WTC11 (cell line): ENCODE data around the gene SPNS3. TPM values are rescaled to one million over a fixed set of nuclear protein-coding genes. Genes with fewer than 3 reads are reported as not detected.

Experiments
- ATAC-seq: fragments of 200-7000 bp; cut with Tn5 transposase; 2 replicates; pipeline ENCODE4 v1.10.0; 2021; ENCODE audit warnings: mild to moderate bottlenecking, moderate library complexity
- CTCF ChIA-PET: fragments of 300-600 bp; sonication (Branson Sonifier 250); formaldehyde crosslinking; loops from one replicate; lab custom pipeline; 2021; ENCODE audit warnings: antibody characterized with exemption; lab: Charles Lee
- POLR2A ChIA-PET: fragments of 350-600 bp; sonication (Branson Sonifier 250); formaldehyde crosslinking; loops from one replicate; lab custom pipeline; 2021; ENCODE audit warnings: antibody characterized with exemption; lab: Charles Lee
- DNase-seq: peaks from one replicate; pipeline ENCODE4 v3.0.0; 2021; ENCODE audit warnings: low spot score
- H3K27ac Mint-ChIP-seq: 2 replicates; pipeline ENCODE4 v1.8.0; 2021; ENCODE audit warnings: mixed read lengths
- H3K27me3 Mint-ChIP-seq: 2 replicates; pipeline ENCODE4 v1.8.0; 2021; ENCODE audit warnings: low read depth, mild to moderate bottlenecking, moderate library complexity, mixed read lengths
- H3K36me3 Mint-ChIP-seq: 2 replicates; pipeline ENCODE4 v1.8.0; 2021; ENCODE audit warnings: mixed read lengths
- H3K4me1 Mint-ChIP-seq: 2 replicates; pipeline ENCODE4 v1.8.0; 2022; ENCODE audit warnings: mixed read lengths
- H3K4me3 Mint-ChIP-seq: 2 replicates; pipeline ENCODE4 v1.8.0; 2021; ENCODE audit warnings: mild to moderate bottlenecking, moderate library complexity, mixed read lengths
- H3K9me3 Mint-ChIP-seq: 2 replicates; pipeline ENCODE4 v1.8.0; 2021; ENCODE audit warnings: mixed read lengths
- ATF1 ChIP-seq: sonication (generic); formaldehyde crosslinking; IDR thresholded peaks from 2 replicates; pipeline ENCODE4 v1.8.1; 2023; ENCODE audit warnings: mild to moderate bottlenecking, moderate library complexity, missing genetic modification reagents
- CREB1 ChIP-seq: sonication (generic); formaldehyde crosslinking; IDR thresholded peaks from 2 replicates; pipeline ENCODE4 v1.8.0; 2023; ENCODE audit warnings: mild to moderate bottlenecking, missing genetic modification reagents
- CREM ChIP-seq: sonication (generic); formaldehyde crosslinking; IDR thresholded peaks from 2 replicates; pipeline ENCODE4 v1.8.1; 2022; ENCODE audit warnings: mild to moderate bottlenecking, missing genetic modification reagents, moderate library complexity
- EMX1 ChIP-seq: fragments of 250-450 bp; sonication (Bioruptor Pico); IDR thresholded peaks from 2 replicates; pipeline ENCODE4 v1.8.0; 2021; ENCODE audit warnings: mild to moderate bottlenecking
- MYBL2 ChIP-seq: sonication (generic); formaldehyde crosslinking; IDR thresholded peaks from 2 replicates; pipeline ENCODE4 v1.8.1; 2023; ENCODE audit warnings: mild to moderate bottlenecking, moderate library complexity, missing genetic modification reagents
- NFATC4 ChIP-seq: fragments of 250-450 bp; sonication (Bioruptor Pico); IDR thresholded peaks from 2 replicates; pipeline ENCODE4 v1.9.0; 2021; ENCODE audit warnings: mild to moderate bottlenecking
- NFE2L1 ChIP-seq: sonication (generic); formaldehyde crosslinking; IDR thresholded peaks from 2 replicates; pipeline ENCODE4 v1.8.1; 2023; ENCODE audit warnings: missing genetic modification reagents
- NFYB ChIP-seq: sonication (generic); formaldehyde crosslinking; conservative IDR thresholded peaks from 2 replicates; pipeline ENCODE4 v1.8.0; 2022; ENCODE audit warnings: low read depth, missing genetic modification reagents
- PRRX2 ChIP-seq: fragments of 250-450 bp; sonication (Bioruptor Pico); IDR thresholded peaks from 2 replicates; pipeline ENCODE4 v1.8.0; 2021; ENCODE audit warnings: mild to moderate bottlenecking
- RORB ChIP-seq: fragments of 250-450 bp; sonication (Bioruptor Pico); IDR thresholded peaks from 2 replicates; pipeline ENCODE4 v1.9.0; 2021; ENCODE audit warnings: mild to moderate bottlenecking
- SMAD3 ChIP-seq: sonication (generic); formaldehyde crosslinking; IDR thresholded peaks from 2 replicates; pipeline ENCODE4 v1.8.0; 2022; ENCODE audit warnings: missing genetic modification reagents, mild to moderate bottlenecking, borderline replicate concordance
- TP53 ChIP-seq: sonication (generic); formaldehyde crosslinking; IDR thresholded peaks from 2 replicates; pipeline ENCODE4 v1.8.1; 2023; ENCODE audit warnings: mild to moderate bottlenecking, missing genetic modification reagents
- USF2 ChIP-seq: sonication (generic); formaldehyde crosslinking; IDR thresholded peaks from 2 replicates; pipeline ENCODE4 v1.8.1; 2023; ENCODE audit warnings: mild to moderate bottlenecking, missing genetic modification reagents, moderate library complexity
- ZNF138 ChIP-seq: sonication (generic); formaldehyde crosslinking; conservative IDR thresholded peaks from 2 replicates; pipeline ENCODE4 v1.8.1; 2022; ENCODE audit warnings: mild to moderate bottlenecking, moderate library complexity, missing genetic modification reagents
- ZNF219 ChIP-seq: sonication (generic); formaldehyde crosslinking; IDR thresholded peaks from 2 replicates; pipeline ENCODE4 v1.8.0; 2023; ENCODE audit warnings: missing genetic modification reagents, mild to moderate bottlenecking, borderline replicate concordance
- ZNF512 ChIP-seq: sonication (generic); formaldehyde crosslinking; IDR thresholded peaks from 2 replicates; pipeline ENCODE4 v1.8.1; 2022; ENCODE audit warnings: missing genetic modification reagents, borderline replicate concordance
- total RNA-seq: library from RNA; stranded (reverse); gene quantifications from 3 replicates; pipeline ENCODE4 v1.2.3, GENCODE V29; 2021
- TF ChIP-seq, protein P1 (sequence below): fragments of 250-450 bp; sonication (Bioruptor Pico); conservative IDR thresholded peaks from 2 replicates; pipeline ENCODE4 v1.9.0; 2021; ENCODE audit warnings: mild to moderate bottlenecking
- TF ChIP-seq, protein P2 (sequence below): sonication (generic); formaldehyde crosslinking; IDR thresholded peaks from 2 replicates; pipeline ENCODE4 v1.8.1; 2023; ENCODE audit warnings: mild to moderate bottlenecking, missing genetic modification reagents
- TF ChIP-seq, protein P3 (sequence below): sonication (generic); formaldehyde crosslinking; IDR thresholded peaks from 2 replicates; pipeline ENCODE4 v1.8.0; 2022; ENCODE audit warnings: mild to moderate bottlenecking, missing genetic modification reagents
- TF ChIP-seq, protein P4 (sequence below): fragments of 250-450 bp; sonication (Bioruptor Pico); IDR thresholded peaks from 2 replicates; pipeline ENCODE4 v1.9.0; 2021; ENCODE audit warnings: mild to moderate bottlenecking

SPNS3 gene
- total RNA-seq, 1 experiment from 2014 or later: not detected

DNA sequence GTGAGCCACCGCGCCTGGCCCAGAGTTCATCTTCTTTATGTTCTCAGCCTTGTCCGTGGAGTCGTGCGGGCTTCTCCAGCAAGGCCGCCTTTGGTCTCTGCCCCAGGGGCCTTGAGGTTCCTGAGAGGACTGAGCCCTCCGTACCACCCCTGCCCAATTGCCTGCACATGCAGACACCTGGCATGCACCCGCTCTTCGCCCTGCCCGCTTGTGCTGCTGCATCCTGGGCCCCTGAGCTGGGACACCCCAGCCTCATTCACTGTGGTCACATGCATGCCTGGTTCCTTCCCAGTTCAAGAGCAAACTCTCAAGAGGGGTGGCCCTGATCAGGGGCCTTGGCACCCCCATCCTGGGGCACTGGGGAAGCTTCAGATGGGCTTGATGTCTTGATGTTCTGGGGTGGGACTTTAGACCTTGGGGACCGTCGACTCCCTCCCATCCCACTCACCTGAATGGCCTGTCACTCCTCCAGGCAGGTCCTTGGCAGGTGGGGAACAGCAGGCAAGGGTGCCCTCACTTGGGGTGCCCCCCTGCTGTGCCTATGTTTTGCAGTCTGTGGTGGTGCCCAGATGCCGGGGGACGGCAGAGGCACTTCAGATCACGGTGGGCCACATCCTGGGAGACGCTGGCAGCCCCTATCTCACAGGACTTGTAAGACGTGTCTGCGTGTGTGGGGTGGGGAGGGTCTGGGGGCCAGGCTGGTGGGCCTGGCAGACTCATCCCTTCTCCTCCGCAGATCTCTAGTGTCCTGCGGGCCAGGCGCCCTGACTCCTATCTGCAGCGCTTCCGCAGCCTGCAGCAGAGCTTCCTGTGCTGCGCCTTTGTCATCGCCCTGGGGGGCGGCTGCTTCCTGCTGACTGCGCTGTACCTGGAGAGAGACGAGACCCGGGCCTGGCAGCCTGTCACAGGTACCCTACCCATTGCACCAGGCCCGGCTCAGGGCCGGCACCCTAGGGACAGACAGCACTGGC lies 52.2 kb downstream of the SPNS3 start:
- Mint-ChIP-seq H3K27me3 (no peaks in the 10 kb centered on the region), H3K36me3 (no peaks in the 10 kb centered on the region), H3K27ac (no peak overlapping the region), H3K9me3 (no peaks in the 10 kb centered on the region), H3K4me1 (peaks cover 4% of the 10 kb centered on the region), H3K4me3 (no peak overlapping the region)
- TF ChIP-seq TP53 (CRISPR knock-in tag): no peak
- TF ChIP-seq SMAD3 (CRISPR knock-in tag): no peak
- CTCF ChIA-PET: no interaction called here
- POLR2A ChIA-PET: interaction anchor here (0.6 kb wide), 1 partner anchor 179 kb away, joined by 4 read pairs; no protein-coding TSS in a partner anchor
- no peak for DNase-seq
- ATAC-seq: no peak

- no peak for ATAC-seq
- ChIA-PET CTCF (no interaction called here), POLR2A (no interaction called here)
- no peaks in the 10 kb centered on the region for H3K36me3 Mint-ChIP-seq
- no peak overlapping the region for H3K4me3 Mint-ChIP-seq
- no peak overlapping the region for H3K27ac Mint-ChIP-seq
- no peaks in the 10 kb centered on the region for H3K9me3 Mint-ChIP-seq
- no peaks in the 10 kb centered on the region for H3K4me1 Mint-ChIP-seq
- TF ChIP-seq NFYB (no peak), SMAD3 (CRISPR knock-in tag) (no peak), CREB1 (CRISPR knock-in tag) (no peak)
- TF ChIP-seq, protein P1, sequence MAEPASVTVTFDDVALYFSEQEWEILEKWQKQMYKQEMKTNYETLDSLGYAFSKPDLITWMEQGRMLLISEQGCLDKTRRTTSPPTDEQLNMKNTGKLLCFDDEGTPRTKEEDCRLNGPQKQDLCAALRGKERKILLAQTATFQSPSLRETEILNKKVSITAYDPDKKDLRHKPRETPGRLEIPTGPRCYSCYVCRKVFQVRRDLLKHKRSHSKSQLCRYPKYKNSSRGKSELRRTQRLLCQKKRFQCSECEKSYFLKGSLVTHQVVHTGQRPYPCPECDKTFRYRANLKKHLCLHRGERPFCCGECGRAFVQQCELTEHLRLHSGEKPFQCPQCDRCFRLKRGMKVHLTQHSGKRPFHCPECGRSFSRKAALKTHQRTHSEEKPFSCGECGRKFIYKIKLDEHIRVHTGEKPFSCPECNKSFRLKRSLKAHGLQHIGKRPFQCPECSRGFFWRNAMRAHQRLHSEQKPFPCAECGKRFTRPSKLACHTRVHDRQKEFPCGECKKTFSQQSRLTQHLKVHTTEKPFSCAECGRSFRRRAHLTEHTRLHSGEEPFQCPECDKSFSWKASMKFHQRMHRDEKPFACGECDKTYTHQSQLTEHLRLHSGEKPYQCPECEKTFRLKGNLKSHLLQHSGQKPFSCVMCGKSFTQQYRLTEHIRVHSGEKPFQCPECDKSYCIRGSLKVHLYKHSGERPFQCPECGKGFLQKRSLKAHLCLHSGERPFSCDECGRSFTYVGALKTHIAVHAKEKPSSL: no peak
- TF ChIP-seq, all 79 proteins: peak for 0
- H3K27me3 Mint-ChIP-seq: no peaks in the 10 kb centered on the region
- DNase-seq: no peak
Measured at GRCh38 chr17:4487296-4487695, 53.6 kb downstream of the SPNS3 start.

DNA sequence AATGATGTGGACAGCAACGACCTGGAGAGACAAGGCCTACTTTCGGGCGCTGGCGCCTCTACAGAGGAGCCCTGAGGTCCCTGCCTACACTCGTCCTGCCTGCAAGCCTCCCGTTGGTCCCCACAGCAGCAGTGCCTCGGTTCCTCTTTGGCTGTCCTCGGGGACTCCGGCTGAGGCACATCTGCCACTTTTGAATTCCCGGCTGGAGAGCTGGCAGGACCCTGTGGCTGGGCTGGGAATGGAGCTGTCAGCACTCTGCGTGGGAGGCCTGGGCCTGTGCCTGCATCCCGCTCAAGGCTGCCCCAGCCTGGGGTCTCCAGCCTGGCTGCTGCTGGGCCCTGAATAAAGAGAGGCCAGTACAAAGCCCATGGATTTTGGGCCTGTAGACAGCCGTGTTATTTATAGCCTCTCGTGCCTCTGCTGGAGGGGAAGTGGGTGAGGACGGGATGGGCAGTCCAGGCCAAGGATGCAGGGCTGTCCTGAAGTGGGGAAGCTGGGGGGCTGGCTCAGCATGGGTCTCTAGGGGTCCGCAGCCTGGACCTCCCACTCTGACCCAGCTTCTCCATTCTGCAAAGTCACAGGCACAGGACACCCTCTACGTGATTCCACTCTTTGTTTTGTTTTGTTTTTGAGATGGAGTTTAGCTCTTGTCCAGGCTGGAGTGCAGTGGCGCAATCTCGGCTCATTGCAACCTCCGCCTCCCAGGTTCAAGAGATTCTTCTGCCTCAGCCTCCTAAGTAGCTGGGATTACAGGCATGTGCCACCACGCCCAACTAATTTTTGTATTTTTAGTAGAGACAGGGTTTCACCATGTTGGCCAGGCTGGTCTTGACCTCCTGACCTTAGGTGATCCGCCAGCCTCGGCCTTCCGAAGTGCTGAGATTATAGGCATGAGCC lies 54.3 kb downstream of the SPNS3 start:
- no peaks in the 10 kb centered on the region for H3K27me3 Mint-ChIP-seq
- DNase-seq (no peak), ATAC-seq (no peak; the same call in 1 of the 2 replicates)
- POLR2A ChIA-PET: no interaction called here
- CTCF ChIA-PET: no interaction called here
- H3K4me3 Mint-ChIP-seq: no peak overlapping the region
- no peak overlapping the region for H3K27ac Mint-ChIP-seq
- H3K36me3 Mint-ChIP-seq: no peaks in the 10 kb centered on the region
- H3K4me1 Mint-ChIP-seq: peaks cover 7% of the 10 kb centered on the region
- no peaks in the 10 kb centered on the region for H3K9me3 Mint-ChIP-seq
- TF ChIP-seq RORB (CRISPR knock-in tag) (no peak), NFATC4 (CRISPR knock-in tag) (no peak), EMX1 (CRISPR knock-in tag) (no peak), CREM (CRISPR knock-in tag) (no peak), ZNF138 (no peak), ZNF512 (CRISPR knock-in tag) (no peak), ZNF219 (CRISPR knock-in tag) (no peak), PRRX2 (CRISPR knock-in tag) (no peak), USF2 (CRISPR knock-in tag) (no peak), NFE2L1 (CRISPR knock-in tag) (no peak), ATF1 (CRISPR knock-in tag) (no peak), MYBL2 (CRISPR knock-in tag) (no peak)
- TF ChIP-seq, protein P2, sequence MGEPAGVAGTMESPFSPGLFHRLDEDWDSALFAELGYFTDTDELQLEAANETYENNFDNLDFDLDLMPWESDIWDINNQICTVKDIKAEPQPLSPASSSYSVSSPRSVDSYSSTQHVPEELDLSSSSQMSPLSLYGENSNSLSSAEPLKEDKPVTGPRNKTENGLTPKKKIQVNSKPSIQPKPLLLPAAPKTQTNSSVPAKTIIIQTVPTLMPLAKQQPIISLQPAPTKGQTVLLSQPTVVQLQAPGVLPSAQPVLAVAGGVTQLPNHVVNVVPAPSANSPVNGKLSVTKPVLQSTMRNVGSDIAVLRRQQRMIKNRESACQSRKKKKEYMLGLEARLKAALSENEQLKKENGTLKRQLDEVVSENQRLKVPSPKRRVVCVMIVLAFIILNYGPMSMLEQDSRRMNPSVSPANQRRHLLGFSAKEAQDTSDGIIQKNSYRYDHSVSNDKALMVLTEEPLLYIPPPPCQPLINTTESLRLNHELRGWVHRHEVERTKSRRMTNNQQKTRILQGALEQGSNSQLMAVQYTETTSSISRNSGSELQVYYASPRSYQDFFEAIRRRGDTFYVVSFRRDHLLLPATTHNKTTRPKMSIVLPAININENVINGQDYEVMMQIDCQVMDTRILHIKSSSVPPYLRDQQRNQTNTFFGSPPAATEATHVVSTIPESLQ (CRISPR knock-in tag): no peak
- TF ChIP-seq, protein P3, sequence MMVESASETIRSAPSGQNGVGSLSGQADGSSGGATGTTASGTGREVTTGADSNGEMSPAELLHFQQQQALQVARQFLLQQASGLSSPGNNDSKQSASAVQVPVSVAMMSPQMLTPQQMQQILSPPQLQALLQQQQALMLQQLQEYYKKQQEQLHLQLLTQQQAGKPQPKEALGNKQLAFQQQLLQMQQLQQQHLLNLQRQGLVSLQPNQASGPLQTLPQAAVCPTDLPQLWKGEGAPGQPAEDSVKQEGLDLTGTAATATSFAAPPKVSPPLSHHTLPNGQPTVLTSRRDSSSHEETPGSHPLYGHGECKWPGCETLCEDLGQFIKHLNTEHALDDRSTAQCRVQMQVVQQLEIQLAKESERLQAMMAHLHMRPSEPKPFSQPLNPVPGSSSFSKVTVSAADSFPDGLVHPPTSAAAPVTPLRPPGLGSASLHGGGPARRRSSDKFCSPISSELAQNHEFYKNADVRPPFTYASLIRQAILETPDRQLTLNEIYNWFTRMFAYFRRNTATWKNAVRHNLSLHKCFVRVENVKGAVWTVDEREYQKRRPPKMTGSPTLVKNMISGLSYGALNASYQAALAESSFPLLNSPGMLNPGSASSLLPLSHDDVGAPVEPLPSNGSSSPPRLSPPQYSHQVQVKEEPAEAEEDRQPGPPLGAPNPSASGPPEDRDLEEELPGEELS: no peak
- TF ChIP-seq, protein P4, sequence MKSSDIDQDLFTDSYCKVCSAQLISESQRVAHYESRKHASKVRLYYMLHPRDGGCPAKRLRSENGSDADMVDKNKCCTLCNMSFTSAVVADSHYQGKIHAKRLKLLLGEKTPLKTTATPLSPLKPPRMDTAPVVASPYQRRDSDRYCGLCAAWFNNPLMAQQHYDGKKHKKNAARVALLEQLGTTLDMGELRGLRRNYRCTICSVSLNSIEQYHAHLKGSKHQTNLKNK (CRISPR knock-in tag): no peak
